Stimulated activated CD4-positive, alpha-beta T cell treated with anti-CD3 and anti-CD28 coated beads, TNF-alpha, amount 100 ng/mL, for 1 hour (primary cell): ENCODE measurements around the gene IKZF1.

Experiments used
- DNase-seq, 3 donors: peaks; one replicate each; pipeline ENCODE4 v3.0.0-alpha.2; 2020; ENCODE audit warnings: low read depth in 3 of 3, low spot score in 1 of 3

Gene IKZF1

DNA sequence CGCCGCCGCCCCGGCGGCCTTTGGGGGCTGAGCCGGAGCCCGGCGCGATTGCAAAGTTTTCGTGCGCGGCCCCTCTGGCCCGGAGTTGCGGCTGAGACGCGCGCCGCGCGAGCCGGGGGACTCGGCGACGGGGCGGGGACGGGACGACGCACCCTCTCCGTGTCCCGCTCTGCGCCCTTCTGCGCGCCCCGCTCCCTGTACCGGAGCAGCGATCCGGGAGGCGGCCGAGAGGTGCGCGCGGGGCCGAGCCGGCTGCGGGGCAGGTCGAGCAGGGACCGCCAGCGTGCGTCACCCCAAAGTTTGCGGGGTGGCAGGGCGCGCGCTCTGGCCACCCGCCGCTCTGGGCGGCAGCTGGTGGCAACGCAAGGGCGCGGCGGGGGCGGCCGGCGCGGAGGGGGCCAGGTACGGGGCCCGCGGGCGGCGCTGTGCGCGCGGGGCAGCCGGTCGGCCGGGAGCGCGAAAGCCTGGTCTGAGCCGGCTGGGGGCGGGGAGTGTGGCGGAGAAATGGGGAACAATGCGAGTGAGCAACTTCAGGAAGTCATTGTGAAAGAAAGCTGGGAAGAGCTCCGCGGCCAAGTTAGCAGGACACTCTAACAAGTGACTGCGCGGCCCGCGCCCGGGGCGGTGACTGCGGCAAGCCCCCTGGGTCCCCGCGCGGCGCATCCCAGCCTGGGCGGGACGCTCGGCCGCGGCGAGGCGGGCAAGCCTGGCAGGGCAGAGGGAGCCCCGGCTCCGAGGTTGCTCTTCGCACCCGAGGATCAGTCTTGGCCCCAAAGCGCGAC is at the start of gene IKZF1:
Gene IKZF1, plus strand, starts transcription at position 588 of the 782 bp plus-strand sequence. CDS start 14,346 bp downstream, outside the sequence.
- peak in 1 of 3 donors; percentile 63 for DNase-seq

GRCh38 chr7:50261593-50261992 is 42.9 kb upstream of the IKZF1 start:
- DNase-seq, result no peak

GRCh38 chr7:50262446-50262845 is 42.1 kb upstream of the IKZF1 start:
- DNase-seq, result no peak

DNA sequence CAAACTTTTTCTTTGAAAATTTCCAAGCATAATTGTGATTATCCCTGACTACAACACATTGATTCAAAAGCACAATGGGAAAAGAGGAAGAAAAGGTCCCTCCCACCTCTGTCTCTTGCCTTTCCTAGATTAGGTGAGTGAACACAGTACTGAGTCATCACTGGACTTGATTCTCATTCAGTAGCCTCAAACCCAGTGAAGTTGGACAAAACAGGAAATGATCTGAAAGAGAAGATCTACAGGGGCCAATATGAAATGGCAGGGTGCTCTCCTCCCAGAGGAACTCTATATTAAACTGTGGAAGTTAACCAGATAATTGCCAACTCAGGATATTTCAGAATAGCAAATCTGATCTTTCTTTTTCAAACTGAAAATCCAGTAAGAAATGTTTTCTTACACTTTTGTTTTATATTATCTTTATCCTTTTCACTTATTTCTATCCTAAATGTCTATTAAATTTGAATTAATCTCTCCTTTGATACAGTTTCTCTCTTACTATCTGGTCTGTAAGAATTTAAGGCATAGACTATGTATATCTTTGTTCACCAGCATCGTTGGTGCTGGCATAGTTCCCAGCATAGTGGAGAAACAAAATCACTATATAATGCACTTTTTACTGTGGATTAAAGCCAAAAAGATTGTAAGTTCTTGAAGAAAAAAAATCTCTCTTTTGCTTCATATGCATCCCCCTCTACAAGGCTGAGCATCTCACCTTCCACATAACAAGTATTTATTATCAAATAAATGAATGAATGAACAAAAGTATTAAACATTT is 41.4 kb upstream of the IKZF1 start:
- no peak for DNase-seq

- no peak for DNase-seq
These were observed 39.6 kb upstream of the IKZF1 start for GRCh38 chr7:50264908-50265307.

DNA sequence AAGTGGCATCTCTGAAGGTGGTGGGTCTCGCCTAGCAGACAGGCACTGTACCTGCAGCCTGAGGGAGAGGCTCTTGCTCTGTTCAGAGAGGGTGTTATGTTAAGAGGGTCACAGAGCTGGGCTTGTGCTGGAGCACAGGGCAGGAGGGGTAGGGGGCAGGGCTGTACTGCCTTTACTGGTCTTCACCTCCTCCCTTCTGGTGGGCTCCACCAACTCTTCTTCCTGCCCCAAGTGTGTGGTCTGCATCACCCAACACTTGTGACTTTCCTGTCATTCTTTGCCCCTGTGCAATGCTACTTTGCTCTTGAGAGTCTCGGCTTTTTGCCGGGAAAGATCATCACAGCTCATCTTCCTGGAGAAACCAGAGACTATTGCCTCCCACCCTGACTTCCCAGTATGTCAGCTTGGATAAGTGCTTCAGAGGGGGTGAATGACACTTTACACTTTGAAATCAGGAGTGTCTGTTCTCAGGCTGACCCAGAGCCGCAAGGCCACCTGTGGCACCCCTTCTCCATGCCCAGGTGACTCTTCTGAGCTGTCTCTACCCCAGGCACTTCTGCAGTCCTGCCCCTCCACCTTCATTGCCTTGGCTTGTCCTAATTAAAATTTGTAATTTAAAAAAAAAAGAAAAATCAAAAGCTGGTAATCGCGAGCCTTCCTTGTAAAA is 38.4 kb upstream of the IKZF1 start:
- DNase-seq, result no peak

DNA sequence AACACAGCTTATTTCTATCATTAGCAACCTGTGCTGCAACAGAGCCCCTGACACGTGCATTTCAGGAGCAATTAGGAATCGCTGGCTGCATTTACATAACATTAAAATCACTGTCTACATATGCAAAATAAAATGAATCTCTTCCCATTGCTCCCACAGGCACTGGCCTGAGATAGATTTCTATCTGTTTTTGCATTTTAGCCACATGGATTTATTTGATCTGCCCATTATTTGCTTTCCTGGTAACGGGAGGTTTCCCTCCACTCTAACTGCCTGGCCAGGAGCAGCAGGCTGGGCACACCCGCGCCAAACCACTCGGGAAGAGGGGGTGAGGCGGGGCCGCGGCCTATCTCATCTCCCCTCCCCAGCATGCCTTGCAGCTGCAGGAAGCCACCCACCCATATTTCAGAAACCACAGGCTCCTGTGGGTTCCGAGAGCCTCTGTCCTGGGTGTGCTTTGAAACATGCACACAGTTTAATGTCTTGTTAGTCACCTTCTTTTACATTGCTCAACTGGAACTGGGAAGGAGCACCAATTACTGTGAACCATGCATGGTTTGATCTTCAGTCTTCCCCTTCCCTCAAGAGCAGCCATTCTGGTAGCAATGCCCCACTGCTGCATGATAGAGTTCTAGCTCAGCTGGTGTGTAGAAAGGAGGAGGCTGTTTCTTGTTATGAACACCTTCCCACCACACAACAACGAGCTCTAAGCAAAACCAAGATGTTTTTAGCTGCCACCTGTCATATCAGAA is 37.7 kb upstream of the IKZF1 start:
- DNase-seq, result peak; percentile 50 to 61 (median 52)

- DNase-seq, result no peak
These were observed 36.9 kb upstream of the IKZF1 start for GRCh38 chr7:50267525-50268041.

- no peak for DNase-seq
These were observed 36.3 kb upstream of the IKZF1 start for GRCh38 chr7:50268223-50268622.

DNA sequence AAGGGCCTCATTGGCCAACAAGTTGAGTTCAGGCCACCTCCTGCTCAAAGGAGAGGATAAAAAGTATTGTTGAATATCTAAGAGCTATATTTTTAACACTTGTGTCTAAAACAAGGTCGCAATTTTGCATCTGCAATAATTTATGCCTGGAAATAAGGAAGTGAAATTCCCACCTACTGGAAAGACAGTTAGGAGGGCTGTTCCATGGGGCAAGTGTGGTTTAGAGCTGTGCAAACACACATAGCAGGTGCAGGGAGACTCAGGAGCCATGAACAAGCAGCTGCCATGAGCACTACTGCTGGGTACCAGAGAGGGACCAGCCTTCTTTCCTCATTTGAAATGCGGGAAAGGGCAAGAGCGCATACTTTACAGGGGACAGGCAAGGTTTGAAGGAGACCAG is 35.5 kb upstream of the IKZF1 start:
- DNase-seq, result no peak

DNA sequence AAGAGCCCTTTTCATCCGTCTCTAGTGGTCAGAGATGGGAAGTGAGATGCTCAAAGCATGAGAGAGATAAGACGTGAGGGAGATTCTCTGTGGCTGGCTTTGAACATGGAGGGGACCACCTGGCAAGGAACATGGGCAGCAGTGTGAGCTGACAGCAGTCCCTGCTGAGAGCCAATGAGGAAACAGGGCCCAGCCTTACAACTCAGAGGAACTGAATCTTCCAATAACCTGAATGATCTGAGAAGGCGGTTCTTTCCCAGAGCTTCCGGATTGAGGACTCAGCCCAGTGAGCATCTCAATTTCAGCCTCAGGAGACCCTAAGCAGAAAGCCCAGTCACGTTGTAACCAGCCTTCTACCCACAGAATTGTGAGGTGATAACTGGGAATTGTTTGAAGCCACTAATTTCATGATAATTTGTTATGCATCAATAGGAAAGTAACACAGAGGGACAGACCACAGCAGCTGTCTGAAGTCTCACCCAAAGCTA is 33.9 kb upstream of the IKZF1 start:
- DNase-seq, result no peak

DNA sequence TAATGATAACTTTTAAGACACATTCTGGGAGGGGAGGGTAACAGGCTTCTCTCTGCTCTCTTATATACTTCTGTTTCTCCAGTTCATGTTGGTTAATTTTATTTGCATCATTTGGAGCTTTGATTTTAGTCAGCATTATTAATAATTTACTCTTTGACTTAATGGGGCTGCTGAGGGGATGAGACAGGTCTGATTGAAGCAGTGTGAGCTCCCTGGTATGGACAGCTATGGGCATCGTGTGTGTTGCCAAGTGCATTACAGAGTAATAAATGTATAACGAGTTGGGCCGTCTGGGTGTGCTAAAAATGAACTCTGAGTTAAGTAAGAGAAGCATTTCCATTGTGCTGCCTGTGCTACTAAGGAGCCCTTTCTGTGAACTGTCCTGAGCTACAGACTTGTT is 31.7 kb upstream of the IKZF1 start:
- no peak for DNase-seq

- DNase-seq, result no peak
These were observed 31.2 kb upstream of the IKZF1 start for GRCh38 chr7:50273301-50273700.

DNA sequence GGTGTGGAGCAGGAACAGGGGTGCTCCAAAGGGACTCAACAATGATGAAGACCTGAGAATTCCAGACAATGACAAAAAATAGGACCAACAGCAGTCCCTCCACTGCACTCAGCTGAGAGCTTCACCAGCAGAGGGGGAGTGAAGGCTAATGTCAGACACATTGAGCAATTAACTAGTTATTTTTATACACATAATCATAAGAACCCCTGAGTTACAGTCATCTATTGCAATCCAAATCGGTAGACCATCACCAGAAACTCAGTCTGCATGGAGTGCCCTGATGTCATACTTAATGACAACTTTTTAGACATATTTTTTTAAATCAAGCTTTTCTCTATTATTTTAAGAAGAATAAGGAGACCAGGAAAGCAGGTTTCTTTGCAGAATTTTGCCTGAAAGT is 30.6 kb upstream of the IKZF1 start:
- DNase-seq, result no peak

DNA sequence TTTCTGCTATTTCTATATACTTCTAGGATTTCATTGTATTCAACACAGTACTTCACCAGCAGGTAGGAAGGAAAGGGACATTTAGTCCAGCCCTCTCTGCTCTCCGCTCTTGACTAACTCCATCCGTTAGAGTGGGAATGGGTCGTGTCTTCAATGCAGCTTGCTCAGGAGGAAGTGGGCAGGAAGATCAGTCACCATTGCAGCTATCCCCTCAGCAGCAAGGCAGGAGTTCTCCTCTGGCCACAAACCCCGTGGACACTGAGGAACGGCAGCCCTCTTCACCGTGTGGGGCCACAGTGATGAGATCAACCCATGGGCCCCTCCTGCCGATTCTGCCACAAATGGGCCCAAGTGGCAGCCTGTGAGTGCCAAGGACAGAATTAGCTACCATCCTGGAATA is 30.2 kb upstream of the IKZF1 start:
- no peak for DNase-seq

- DNase-seq, result no peak
These were observed 29.1 kb upstream of the IKZF1 start for GRCh38 chr7:50275430-50275829.

- no peak for DNase-seq
These were observed 28.0 kb upstream of the IKZF1 start for GRCh38 chr7:50276483-50276882.

- no peak for DNase-seq
These were observed 26.4 kb upstream of the IKZF1 start for GRCh38 chr7:50278120-50278519.

DNA sequence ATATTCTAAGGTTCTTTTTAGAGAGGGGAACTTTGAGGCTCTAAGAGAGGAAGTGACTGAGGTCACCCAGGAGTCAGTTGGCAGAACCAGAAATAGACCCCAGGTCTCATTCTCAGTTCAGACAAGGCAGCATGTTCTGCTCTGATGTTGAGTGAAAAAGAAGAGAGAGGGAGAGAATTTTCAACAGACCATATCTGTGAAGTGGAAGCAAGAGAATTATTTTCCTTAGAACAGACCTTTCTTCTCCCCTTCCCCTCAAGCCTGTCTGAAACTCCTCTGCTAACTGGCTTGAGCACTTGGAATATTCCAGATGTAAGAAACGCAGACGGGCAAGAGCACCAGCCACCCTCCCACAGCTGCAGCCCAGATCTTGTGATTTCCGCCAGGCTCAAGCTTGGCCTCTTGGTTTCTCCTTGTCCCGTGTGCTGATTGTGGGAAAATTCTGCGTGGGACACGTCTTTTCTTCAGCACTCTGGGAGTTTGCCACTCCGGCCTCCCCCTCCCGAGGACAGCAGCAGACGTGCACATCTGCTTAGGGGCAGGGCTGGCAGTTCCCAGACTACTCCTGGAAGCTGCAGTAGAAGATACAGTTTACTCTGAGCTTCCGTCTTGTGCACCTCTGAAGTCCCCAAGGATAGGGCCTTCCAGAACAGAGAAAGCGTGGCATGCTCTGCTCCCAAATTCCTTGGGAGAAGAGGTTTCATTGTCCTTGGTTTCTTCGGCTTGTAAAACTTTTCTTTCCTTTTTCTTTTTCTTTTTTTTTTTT is 22.7 kb upstream of the IKZF1 start:
- DNase-seq, result no peak
